ENCODE data around the gene AP2A2. TPM values are rescaled to one million over a fixed set of nuclear protein-coding genes. Genes with fewer than 3 reads are reported as not detected.

Gene AP2A2
- total and polyA plus RNA-seq, 2 donors (not counting 1 experiment from before 2014, with no cell fraction given): 53.1 to 57.0 TPM

DNA sequence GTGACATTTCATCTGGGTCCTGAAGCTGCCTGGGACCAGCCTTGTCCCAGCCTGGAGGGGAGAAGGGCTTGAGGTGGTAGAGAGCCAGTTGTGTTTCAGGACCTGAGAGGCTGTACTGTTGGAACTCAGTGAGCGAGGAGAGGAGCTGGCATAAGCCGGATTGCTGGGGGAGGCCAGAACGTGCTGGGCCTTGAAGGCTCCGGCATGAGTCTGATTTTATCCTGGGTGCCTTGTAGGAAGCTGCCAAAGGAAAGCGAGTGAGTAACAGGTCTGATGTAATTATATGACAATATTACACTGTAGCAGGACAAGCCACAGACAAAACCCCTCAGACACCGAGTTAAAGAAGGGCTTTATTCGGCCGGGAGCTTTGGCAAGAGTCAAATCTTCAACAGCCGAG is 17.2 kb downstream of the AP2A2 start:
- Histone ChIP-seq H3K9ac (ENCODE audit: low read length) (no peak overlapping the region), H2AFZ (ENCODE audit: insufficient read depth, low read depth, low read length, poor library complexity, severe bottlenecking) (no peak overlapping the region), H3K36me3 (replicated peaks in 1 of 2; ENCODE audit: control extremely low read depth in 1 of 2, control insufficient read depth in 1 of 2, extremely low read depth in 1 of 2, insufficient read depth in 2 of 2, low read length in 1 of 2) (peaks cover 1 to 18% of the 10 kb centered on the region in 2 experiments), H3K27ac (ENCODE audit: low read length in 2 of 2) (no peak overlapping the region), H3K79me2 (ENCODE audit: control insufficient read depth, insufficient read depth, low read length) (peaks cover 99% of the 10 kb centered on the region), H3K4me3 (ENCODE audit: control extremely low read depth in 1 of 5, extremely low read depth in 1 of 5, insufficient read depth in 1 of 5, low read depth in 2 of 5, low read length in 4 of 5) (no peak overlapping the region), H3K4me2 (replicated peaks; ENCODE audit: low read depth, low read length, poor library complexity, severe bottlenecking) (no peak overlapping the region), H3K27me3 (replicated peaks in 1 of 4; ENCODE audit: control extremely low read depth in 1 of 4, control insufficient read depth in 3 of 4, insufficient read depth in 4 of 4, low read length in 3 of 4) (no peaks in the 10 kb centered on the region), H4K20me1 (ENCODE audit: control insufficient read depth, insufficient read depth, low read length, poor library complexity, severe bottlenecking) (peaks cover 83% of the 10 kb centered on the region), H3K4me1 (ENCODE audit: control insufficient read depth in 2 of 2, insufficient read depth in 2 of 2, low read length in 2 of 2) (peaks cover 4 to 7% of the 10 kb centered on the region in 2 donors), H3K9me3 (ENCODE audit: control extremely low read depth in 1 of 3, control insufficient read depth in 2 of 3, insufficient read depth in 1 of 3, low read length in 2 of 3) (no peaks in the 10 kb centered on the region)
- TF ChIP-seq EZH2 (IDR thresholded peaks at IDR 0.05; ENCODE audit: borderline replicate concordance, insufficient read depth, low read depth, low read length, poor library complexity, severe bottlenecking): no peak
- TF ChIP-seq, protein P1, sequence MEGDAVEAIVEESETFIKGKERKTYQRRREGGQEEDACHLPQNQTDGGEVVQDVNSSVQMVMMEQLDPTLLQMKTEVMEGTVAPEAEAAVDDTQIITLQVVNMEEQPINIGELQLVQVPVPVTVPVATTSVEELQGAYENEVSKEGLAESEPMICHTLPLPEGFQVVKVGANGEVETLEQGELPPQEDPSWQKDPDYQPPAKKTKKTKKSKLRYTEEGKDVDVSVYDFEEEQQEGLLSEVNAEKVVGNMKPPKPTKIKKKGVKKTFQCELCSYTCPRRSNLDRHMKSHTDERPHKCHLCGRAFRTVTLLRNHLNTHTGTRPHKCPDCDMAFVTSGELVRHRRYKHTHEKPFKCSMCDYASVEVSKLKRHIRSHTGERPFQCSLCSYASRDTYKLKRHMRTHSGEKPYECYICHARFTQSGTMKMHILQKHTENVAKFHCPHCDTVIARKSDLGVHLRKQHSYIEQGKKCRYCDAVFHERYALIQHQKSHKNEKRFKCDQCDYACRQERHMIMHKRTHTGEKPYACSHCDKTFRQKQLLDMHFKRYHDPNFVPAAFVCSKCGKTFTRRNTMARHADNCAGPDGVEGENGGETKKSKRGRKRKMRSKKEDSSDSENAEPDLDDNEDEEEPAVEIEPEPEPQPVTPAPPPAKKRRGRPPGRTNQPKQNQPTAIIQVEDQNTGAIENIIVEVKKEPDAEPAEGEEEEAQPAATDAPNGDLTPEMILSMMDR (IDR thresholded peaks at IDR 0.05): no peak
- H3K4me1 Mint-ChIP-seq: peaks cover 14% of the 10 kb centered on the region
- intact Hi-C loops (cut with micrococcal nuclease): no loop called here
- H3K27me3 Mint-ChIP-seq: no peaks in the 10 kb centered on the region
- H3K4me3 Mint-ChIP-seq: no peak overlapping the region
- POLR2A ChIA-PET: interaction anchor here (0.6 kb wide), 1 partner anchor 594 kb away, joined by 4 read pairs; no protein-coding TSS in a partner anchor
- H3K27ac Mint-ChIP-seq: no peak overlapping the region
- CTCF ChIA-PET: no interaction called here
- no peak for DNase-seq
- WGBS (ENCODE audit: insufficient coverage): 100% methylated on average over 4 of the region's 9 CpGs
- no peaks in the 10 kb centered on the region for H3K9me3 Mint-ChIP-seq (ENCODE audit: insufficient read depth)
- no peak for ATAC-seq (ENCODE audit: low read depth)

DNA sequence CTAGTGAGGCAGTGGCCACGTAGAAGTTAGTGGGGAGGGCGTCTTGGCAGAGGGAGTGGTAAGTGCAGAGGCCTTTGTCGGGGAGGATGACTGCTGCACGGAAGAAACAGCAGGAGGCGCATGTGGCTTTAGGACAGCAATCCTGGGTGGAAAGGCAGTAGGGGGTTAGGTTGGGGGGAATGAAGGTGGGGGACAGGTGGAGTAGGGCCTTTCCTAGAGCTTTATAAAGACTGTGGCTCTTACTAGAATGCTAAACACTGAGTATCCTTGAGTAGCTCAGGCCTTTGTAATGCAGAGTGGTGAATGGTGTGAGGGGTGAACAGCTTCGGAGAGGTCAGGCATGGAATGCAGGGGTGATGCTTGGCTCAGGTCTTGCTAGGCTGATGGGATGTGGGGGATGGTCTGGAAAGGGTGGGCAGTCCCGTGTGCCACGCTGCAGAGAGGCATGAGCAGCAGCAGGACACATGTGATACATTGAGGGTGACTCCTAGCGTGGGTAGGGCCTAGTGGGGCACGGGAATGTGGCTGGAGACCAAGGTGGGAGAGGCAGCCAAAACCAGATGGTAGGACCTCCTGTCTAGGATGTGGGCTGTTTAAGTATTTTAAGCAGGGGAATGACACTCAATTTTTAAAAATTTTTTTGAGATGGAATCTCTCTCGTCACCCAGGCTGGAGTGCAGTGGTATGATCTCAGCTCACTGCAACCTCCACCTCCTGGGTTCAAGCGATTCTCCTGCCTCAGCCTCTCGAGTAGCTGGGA is 19.2 kb downstream of the AP2A2 start:
- CTCF ChIA-PET: no interaction called here
- DNase-seq (no peak), ATAC-seq (ENCODE audit: low read depth) (no peak)
- Histone ChIP-seq H3K9ac (ENCODE audit: low read length) (no peak overlapping the region), H4K20me1 (ENCODE audit: control insufficient read depth, insufficient read depth, low read length, poor library complexity, severe bottlenecking) (peaks cover 70% of the 10 kb centered on the region), H3K4me3 (ENCODE audit: control extremely low read depth in 1 of 5, extremely low read depth in 1 of 5, insufficient read depth in 1 of 5, low read depth in 2 of 5, low read length in 4 of 5) (no peak overlapping the region), H3K4me1 (ENCODE audit: control insufficient read depth in 2 of 2, insufficient read depth in 2 of 2, low read length in 2 of 2) (peaks cover 4 to 7% of the 10 kb centered on the region in 2 donors), H3K4me2 (replicated peaks; ENCODE audit: low read depth, low read length, poor library complexity, severe bottlenecking) (no peak overlapping the region), H3K27ac (ENCODE audit: low read length in 2 of 2) (no peak overlapping the region), H2AFZ (ENCODE audit: insufficient read depth, low read depth, low read length, poor library complexity, severe bottlenecking) (no peak overlapping the region), H3K79me2 (ENCODE audit: control insufficient read depth, insufficient read depth, low read length) (peaks cover 99% of the 10 kb centered on the region), H3K36me3 (replicated peaks in 1 of 2; ENCODE audit: control extremely low read depth in 1 of 2, control insufficient read depth in 1 of 2, extremely low read depth in 1 of 2, insufficient read depth in 2 of 2, low read length in 1 of 2) (peaks cover 1 to 21% of the 10 kb centered on the region in 2 experiments), H3K9me3 (ENCODE audit: control extremely low read depth in 1 of 3, control insufficient read depth in 2 of 3, insufficient read depth in 1 of 3, low read length in 2 of 3) (peaks cover 0 to 14% (median 7%) of the 10 kb centered on the region in 3 donors), H3K27me3 (replicated peaks in 1 of 4; ENCODE audit: control extremely low read depth in 1 of 4, control insufficient read depth in 3 of 4, insufficient read depth in 4 of 4, low read length in 3 of 4) (no peaks in the 10 kb centered on the region)
- POLR2A ChIA-PET: no interaction called here
- TF ChIP-seq, protein P1 (IDR thresholded peaks at IDR 0.05): no peak
- no peak for TF ChIP-seq EZH2 (IDR thresholded peaks at IDR 0.05; ENCODE audit: borderline replicate concordance, insufficient read depth, low read depth, low read length, poor library complexity, severe bottlenecking)
- H3K27ac Mint-ChIP-seq: no peak overlapping the region
- intact Hi-C loops (cut with micrococcal nuclease): no loop called here
- H3K4me1 Mint-ChIP-seq: peaks cover 12% of the 10 kb centered on the region
- no peaks in the 10 kb centered on the region for H3K27me3 Mint-ChIP-seq
- 89% methylated on average over 12 of the region's 13 CpGs for WGBS (ENCODE audit: insufficient coverage)
- H3K4me3 Mint-ChIP-seq: no peak overlapping the region
- H3K9me3 Mint-ChIP-seq (ENCODE audit: insufficient read depth): peaks cover 2% of the 10 kb centered on the region

Measured in B cell (primary cell).